GM18498 (cell line): ENCODE results near the gene FBXO41.

Source experiments
- ATAC-seq: cut with Tn5 transposase; IDR thresholded peaks from one replicate; pipeline ENCODE4 v1.9.1; 2021; ENCODE audit warnings: mild to moderate bottlenecking, moderate library complexity; ENCODE audit not compliant: unreplicated experiment

FBXO41 gene

DNA sequence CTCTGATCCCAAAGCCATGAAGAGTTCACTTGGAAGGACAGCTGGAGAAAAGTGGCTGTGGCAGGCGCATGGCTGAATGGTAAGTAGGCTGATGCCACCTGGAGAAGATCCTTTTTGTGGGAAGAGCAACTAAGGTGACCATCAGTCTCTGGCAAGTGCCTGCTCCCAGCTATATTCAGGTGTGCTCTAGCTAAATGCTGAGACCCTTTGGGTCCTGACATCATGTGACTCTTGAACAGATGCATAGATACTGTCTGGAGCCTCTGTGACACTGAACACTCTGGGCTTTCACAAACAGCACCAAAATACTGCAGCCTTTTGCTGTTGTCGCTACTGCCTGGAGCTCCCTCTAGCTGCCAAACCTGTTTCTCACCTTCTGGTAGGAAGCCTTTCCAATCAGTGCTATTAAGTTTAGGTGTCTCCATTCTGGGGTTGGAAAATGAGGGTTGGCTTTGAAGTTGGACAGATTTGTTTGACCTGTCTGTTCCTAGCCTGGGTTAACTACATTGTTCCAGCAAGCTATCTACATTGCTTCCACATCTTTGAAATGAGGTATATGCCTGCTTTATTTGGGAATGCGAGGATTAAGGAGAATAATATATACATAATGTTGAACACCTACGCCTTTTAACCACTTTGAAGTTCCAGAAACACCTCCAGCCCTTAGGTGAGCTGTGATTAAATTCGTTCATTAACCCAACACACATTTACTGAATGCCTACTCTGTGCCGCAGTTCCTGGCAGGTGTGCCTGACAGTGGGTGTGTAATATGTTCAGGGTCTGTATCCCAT lies 6.0 kb upstream of the FBXO41 start:
- no peak for ATAC-seq

DNA sequence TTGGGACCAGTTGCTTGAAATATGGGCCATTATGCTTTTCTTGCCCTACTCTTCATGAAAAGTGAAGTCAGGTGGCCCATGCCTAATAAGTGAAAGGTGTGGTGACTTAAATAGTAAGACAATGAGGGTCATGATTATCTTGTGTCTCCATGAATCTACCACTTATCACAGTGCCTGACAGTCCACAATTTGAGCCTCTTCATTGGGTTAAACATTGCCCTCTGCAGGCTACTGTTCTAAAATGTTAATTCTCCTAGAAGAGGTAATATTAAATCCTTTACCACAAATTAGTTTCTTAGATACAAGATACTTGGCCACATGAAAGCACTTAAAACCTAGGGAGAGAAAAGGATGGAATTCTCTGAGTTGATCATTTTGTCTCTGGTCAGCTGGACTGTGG lies 5.0 kb upstream of the FBXO41 start:
- no peak for ATAC-seq

DNA sequence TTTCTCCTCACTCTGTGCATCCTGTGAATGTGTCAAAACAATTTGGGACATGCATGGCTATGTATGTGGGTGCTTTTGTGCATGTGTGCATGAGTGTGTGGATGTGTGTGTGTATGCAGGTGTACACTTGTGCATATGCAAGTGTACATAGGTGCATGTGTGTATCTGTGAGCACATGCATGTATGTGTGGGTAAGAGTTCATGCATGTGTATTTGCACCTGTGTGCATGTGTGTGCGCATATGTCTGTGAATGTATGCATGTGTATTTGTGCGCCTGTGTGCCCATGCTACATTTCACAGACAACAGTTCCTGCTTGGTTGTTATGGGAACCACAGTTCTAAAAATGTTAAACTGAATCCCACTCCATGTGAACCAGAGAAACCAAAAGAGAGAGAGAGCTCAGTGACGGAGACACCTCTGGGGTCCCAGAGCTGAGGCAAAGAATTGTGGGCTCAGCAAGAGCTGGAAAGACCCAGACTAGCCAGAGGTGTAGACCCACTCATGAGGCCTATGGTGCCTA lies 1.9 kb upstream of the FBXO41 start:
- no peak for ATAC-seq

DNA sequence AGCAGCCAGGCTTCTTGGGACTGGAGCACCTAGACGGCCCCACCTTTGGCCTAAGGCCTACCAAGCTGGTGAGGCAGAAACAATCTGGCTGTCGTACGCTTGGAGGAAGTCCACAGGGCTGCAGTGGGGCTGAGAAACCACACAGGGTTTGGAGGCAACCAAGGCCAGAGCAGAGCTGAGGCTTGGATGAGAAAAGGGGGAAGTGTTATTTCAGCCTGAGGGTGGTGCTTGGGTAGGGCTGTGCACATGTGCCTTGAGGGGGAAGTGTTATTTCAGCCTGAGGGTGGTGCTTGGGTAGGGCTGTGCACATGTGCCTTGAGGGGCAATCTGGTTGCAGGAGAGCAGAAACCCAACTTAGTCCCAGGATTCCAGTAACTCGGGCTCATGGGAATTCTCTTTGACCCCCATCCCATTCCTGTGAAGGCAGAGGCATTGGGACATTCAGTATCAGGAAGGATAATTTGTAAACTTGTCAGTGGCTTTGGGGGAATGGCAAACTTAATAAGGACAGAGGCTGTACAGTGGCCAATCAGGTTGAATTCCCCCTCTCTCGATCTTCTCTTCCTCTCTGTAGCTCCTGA lies 971 bp upstream of the FBXO41 start:
- peak; percentile 53 for ATAC-seq

DNA sequence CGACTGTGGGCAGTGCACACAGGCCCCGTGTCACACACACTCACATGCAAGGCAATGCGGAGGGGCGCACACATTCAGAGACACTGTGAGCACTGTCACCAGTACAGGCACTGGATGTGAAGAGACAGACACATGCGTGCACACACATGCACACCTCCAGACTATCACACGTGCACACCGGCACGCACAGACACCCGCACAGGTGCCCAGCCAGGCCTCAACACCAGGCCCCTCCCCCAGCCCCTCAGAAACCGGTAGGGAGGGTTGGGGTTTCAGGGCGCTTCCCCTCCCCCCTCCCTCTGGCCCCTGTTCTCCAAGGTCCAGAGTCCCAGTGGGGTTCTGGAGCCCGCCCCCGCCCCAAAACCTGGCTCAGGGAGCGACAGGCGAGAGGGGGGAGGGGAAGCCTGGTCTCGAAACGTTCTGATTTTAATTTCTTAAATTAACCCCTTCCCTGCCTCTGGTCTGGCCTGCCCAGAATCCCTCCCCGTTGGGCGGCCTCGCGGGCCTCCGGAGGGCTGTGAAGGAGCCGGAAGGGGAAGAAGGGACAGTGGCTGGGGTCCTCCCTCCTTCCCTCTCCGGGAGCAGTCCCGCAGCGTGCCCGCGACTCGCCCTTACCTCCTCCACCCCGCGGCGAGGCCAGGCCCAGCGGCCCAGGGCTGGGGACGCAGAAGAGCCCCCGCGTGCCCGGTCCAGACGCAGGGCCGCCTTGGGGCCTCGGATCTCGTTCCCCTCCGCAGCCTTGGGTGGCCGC lies 558 bp downstream of the FBXO41 start:
- ATAC-seq: peak; percentile 24

DNA sequence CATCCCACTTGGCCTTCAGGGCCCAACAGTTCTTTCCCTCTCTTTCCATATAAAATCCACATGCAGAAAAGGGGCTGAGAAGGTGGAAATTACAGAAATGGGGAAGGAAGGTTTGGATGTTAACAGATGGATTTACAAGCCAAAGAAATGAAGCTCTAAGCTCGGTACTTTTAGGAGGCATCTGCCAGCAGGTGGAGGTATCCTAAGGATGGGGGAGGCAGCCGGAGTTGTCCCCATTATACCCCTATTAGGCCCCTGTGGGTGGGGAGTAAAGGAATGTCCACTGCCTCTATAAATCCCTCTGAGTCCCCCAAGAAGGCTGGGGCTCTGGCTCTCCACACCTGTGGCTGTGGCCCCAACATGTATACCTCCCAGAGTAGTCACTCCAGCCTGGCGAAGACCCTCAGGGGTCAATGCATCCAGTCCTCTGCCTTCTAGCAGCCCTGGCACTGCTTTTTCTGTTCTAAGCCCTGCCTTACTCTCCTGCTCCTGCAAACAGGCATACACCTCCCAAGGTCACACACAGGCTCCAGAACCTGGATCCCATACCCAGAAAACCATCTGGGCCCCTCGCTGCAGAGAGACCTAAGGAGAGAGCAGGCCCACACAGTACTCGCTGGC lies 1.2 kb downstream of the FBXO41 start:
- ATAC-seq: no peak

DNA sequence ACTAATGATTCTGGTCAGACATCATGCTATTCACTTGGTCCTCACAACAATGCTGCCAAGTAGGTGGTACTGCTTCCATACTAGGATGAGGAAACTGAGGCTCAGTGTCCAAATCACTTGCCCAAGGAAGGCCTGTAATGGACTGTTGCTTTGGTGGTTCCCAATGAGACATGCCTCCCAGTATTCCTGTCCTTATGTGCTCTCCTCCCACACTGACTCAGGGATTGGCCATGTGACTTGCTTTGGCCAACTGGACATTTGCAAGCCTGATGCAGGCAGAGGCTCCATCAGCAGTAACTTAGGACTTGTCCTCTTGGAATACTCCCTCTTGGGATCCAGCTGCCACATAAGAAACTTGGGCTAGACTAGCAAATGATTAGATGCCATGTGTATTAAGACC lies 3.0 kb downstream of the FBXO41 start:
- no peak for ATAC-seq

DNA sequence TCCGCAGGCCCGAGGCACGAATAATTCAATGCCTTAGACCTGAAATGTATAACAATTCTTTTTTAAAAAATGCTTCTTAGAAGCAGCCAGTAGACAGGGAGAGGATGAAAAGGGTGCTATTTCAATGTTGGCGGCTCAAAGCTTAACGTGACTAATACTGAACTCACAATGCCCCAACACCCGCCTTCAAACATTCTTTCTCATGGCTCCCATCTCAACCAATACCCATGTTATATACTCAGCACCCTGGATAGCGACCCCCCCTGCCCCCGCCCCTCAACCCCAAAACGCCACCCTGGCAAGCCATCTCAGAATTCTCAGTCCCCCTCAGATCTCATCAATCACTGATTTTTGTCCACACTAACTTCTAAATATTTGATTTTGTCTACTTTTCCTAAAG lies 4.4 kb downstream of the FBXO41 start:
- ATAC-seq: no peak

DNA sequence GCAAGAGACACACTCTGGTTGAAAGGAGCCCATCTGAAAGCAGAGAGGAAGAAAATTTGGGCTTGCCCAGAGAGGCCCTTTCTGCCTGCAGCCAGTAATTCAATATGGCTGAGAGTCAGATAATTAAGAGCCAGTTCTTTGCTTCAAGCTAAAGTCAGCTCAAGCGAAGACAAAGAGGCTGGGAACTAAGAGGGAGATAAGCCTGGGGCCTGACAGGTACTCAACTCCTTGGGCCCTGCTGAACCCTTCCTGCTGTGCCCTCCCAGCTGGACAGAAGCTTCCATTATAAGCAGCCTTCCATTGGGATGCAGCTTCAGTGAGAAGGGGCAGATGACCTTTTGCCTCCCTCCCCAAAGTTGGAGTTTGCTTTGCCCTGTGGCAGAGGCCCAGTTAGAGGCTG lies 12.0 kb downstream of the FBXO41 start:
- ATAC-seq: no peak

DNA sequence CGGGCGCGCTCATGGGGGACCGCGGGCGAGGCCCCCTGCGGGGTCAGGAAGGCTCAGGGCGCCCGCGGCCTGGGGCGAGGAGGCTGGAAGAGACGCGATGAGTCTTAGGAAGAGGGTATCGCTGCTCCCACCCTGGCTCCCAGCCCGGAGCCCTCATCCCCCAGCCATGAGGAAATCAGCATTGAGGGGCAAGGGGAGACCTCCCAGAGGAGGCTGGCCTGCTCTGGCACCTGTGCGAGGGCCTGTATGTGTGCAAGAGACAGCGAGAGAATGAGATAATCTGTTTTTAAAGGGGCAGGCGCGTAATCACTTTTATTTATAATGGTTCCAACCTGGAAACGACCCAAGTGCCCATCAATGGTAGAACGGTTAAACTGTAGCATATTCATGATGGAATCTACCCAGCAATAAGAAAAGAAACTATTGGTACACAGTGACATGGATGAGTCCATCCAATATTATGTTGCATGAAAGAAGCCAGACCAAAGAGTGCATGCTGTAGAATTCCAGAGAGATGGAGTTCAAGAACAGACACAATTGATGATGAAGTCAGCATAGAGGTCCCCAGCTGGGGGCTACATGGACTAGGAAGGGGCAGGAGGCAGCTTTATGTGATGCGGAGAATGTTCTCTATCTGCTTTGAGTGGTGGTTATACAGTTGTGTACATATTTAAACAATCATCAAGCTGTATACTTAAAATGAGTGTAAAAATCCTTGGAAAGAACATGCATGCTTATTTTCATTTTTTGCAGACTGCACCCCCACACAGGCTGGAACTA lies 14.4 kb downstream of the FBXO41 start:
- ATAC-seq: no peak

DNA sequence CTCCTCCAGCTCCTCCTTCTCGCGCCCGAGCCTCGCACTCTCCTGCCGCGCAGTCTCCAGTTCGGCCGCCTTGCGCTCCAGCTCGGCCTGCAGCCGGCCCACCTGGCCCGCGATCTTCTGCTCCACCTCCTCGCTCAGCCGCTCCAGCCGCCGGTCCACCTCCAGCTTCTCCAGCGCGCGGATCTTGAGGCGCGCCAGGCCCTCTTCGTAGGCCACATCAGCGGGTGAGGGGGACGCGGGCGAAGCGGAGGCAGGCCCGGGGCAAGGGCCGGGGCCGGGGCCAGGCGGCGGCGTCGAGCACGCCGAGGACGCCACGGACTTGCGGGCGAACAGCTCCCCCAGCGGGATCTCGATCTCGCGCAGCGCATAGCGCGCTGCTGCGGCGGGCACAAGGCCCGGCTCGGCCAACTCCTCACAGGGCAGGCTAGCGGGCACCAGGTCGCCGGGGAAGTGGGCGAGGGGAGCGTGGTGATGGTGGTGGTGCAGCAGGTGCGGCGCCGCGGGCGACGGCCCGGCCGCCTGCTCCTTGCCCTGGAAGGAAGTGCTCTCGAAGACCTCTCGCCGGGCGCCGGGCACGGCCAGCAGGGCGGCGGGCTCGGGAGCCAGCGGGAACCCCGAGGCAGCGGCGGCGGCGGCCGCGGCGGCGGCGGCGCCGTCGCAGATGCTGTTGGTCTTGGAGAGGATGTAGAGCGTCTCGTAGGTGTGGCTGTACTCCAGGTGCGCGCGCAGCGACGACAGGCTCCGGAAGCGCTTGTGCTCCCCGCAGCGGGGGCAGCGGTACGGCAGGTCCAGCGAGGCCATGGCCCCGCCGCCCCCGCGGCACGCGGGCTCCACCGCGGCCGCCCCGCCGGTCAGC lies 15.2 kb downstream of the FBXO41 start:
- ATAC-seq: peak; percentile 59

DNA sequence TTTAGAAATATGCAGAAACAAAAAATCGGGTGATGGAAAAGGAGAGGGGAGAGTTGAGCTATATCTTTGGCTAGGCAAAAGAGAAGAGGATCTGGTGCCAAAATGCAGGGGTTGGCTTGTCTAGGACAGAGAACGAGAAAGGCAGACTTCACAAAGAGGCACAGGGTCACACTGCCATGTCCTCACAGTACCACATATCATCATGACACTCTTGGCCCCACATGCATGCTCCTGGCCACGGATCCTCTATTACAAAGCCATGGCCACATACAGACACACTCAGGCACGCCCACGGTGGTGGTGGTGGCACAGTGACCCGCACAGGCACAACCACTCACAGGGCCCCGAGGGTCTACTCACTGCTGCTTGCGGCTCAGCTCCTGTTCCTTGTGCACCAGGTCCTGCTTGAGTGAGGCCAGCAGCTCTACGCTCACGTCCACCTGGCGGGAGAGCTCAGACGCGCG lies 15.9 kb downstream of the FBXO41 start:
- no peak for ATAC-seq

DNA sequence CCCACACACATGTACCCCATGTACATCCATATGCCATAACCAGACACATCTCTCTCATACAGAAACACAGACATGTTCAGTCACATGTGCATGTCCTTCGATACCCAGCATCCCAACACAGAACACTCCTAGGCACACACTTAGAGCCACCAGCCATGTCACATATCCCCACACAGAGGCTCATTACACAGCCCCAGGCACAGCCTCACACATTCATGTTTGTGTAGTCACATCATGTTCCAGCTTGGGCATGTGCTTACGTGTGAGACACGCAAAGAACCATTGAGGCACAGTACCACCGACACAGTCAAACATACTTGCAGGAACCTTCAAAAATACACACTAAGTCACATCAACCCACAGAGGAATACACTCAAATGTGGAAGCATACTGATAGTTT lies 17.3 kb downstream of the FBXO41 start:
- no peak for ATAC-seq

DNA sequence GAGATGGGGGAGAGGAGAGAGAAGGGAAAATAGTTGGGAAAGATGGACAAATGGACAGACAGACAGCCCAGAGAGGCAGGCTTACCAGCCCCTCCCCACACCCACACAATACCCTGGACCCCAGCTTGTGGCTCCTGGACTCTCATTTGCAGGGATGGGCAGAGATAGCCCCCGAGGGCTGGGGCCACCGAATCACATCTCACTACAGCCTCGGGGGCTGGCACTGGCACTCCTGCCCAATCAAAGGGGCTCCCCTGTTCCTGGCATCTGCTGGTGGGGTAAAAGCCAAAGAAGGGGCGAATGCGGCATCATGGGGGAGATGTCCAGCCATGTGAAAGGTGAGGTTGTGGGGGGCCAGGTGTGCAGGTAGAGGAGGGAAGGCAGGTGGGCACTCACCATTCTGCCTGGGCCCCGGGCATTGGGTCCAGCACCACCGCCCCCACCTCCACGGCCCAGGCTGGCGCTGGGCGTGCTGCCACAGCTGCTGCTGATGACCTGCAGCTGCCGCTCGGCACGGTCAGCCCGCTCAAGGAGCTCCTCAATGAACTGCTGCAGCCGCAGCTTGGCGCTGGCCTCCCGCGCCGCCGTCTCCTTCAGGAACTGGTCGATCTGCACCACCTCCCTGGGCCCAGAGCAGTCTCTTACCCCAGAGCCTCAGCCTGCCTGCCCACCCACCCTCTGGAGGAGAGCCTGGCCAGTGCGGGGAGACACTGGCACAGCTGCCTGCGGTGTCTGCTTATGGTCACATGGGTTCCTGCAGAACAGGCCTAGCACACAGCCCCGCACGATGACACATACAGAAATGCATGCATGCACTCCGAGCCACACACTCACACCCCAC lies 18.0 kb downstream of the FBXO41 start:
- no peak for ATAC-seq

DNA sequence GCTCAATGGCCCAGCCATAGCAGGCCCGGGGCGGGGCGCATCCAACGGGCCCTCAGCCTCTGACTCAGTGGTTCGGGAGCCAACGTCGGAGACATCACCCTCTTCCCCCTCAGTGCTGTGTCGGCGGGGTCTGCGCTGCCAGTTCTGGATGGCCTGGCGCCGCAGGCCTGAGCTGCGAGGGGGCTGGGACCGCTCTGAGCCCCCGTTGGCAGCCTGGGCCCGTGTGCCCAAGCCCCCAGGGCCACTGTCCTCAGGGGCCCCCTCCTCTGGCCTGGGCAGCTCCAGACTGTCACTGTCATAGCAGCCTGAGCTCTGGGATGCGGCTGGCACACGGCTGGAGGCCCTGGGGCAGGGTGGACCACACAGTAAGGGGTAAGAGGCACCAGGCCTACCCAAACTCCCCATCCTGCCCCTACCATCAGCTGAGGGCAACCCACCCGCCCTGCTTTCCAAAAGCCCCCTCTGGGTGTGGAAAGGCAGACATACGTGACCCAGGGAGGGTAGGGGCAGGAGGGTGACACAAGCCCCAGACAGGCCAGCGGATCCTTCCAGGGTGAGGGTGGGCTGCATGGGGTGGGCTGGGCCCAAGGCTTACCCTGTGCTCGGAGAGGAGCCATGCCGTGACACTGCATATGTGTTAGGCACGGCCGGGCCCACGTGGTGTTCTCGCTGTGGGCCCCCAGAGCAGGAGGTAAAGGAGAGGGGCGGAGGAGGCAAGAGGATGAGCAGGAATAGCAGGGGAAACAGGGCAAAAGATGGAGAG lies 18.8 kb downstream of the FBXO41 start:
- no peak for ATAC-seq

DNA sequence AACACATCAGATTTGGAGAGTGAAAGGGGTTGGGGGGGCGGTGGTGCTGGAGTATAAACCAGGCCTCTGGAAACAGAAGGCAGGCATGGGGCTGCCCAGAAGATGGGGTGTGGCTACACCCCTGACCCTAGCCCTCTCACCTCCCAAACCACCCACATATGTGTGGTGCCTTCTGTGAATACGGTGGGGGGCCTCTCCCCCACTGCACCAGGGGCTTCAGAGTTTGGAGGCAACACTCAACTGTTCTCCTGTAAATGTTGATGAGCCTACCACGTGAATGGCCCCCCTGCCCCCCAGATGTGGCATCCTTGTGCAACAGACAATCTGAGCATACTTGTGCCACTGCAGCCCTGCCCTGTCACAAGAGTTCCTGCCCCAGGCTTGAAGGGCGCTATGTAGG lies 19.5 kb downstream of the FBXO41 start:
- ATAC-seq: no peak

DNA sequence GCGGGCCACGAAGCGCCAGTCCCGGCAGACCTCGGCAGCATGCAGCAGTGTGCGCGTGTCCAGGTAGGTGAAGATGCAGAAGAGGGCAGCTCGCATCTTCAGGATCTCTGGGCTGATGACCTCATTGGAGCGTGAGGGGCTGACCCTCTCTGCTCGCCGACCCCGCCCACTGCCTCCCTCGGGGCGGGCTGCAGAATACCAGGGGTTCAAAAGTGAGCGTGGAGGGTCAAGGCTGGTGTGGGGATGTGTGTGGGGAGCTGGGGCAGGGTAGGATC lies 20.0 kb downstream of the FBXO41 start:
- no peak for ATAC-seq
